ENCODE data around the gene ESPN.
"Not testable (repeated sequence)": the region's sequence is repeated elsewhere in the genome, so short reads cannot be mapped to it uniquely, and the experiment has no call there.

Gene ESPN

DNA sequence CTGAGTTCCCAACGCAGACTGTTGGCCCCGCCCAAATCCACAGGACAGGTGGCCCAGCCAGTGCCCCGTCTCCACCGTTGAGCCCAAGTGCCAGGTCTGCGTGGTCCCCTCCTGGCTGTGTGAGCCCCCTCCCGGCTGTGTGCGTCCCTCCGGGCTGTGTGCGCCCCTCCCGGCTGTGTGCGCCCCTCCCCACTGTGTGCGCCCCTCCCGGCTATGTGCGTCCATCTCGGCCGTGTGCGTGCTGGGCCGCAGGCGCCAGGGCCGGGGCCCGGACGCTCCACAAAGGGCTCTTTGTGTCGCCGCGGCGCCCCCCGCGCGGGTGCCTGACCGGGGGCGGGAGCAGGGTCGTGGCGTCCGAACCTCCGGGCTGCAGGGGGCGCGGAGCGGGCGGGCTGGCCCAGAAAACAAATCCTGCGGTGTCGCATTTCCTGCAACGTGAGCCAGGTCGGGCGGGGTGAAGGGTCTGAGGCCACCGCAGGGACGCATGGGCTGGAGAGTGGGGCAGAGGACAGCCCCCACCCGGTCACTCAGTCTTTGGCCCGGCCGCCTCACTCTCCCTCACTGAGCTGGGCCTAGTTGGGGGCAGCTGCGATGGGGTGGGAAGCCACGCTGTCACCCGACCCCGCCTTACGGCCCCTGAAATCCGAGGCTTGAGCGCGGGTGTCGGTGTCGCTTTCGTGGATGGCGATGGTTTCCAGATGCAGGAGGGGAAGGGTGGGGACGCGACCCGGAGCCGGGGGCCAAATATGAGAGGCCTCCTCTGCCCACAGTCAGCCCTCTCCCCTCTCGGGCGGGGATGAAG, 22.6 kb downstream of the ESPN start:
- FAIRE-seq (no peak), DNase-seq (ENCODE audit: low spot score) (no peak)

DNA sequence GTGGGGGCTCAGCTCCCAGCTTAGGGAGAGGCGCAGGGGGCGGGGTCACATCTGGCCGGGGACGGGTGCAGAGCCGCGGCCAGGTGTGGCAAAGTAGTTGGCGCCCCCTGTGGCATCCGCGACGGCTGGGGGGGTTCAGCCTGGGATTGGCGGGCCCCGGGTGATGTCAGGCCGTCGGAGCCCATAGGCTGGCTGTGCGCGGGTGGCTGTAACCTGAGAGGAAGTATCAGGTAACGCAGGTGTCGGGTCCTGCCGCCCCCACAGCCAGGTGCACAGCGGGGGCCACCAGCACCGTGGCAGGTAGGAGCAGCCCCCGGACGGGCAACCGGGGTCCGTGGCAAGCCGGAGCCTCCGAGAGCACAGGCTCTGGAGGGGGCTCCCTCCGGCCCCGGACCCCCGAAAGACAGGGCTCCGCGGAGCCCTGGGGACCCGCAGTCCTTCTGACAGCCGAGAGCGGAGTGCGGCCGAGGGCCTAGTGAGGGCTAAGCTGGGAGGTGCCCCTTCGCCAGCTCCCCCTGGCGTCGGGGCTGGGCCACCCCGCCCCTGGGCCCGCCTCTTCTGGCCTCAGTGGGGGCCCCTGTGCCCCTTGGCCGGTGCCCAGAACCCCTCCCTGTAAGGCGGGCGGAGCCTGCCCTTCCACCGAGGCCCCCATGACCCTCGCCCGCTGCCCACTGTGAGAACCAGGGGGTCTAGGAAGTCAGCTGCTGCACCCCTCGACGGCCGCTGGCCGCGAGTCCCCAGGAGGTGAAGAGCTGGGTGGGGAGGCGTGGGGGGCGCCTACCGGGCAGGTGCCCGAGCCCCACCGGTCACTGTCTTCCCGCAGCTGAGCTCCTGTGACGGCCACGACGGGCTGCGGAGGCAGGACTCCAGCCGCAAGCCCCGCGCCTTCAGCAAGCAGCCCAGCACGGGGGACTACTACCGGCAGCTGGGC, 23.5 kb downstream of the ESPN start:
- DNase-seq (ENCODE audit: low spot score) (no peak), FAIRE-seq (no peak)

DNA sequence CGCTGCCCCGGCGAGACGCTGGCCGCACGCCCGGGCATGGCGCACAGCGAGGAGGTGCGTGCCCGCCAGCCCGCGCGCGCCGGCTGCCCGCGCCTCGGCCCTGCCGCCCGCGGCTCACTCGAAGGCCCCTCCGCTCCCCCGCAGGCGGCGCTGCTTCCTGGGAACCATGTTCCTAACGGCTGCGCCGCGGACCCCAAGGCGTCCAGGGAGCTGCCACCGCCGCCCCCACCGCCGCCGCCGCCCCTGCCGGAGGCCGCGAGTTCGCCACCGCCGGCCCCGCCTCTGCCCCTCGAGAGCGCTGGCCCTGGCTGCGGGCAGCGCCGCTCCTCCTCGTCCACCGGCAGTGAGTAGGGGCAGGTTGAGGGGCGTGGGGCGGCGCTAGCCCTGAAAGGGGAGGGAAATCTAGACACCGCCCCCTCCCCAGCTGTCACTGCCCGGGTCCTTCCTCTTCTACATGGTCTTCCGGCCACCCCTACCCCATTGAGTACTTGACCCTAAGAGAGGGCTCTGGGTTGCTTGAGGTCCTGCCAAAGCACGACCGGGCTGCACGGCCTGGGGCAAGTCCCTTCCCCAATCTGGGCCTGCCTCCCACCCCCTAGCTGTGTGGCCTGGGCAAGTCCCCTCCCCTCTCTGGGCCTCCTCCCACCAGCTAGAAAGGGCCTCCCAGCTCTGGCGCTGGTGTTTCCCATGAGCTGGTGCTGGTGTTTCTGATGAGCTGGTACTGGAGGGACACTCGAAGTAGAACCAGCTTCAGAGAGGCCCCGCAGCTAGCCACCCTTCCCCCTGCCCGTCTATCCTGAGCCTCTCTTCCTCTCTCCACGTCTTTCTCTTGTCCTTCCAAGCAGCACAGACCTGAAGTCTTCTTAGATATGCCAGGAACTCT, 24.4 kb downstream of the ESPN start:
- DNase-seq (ENCODE audit: low spot score) (no peak), FAIRE-seq (no peak)

DNA sequence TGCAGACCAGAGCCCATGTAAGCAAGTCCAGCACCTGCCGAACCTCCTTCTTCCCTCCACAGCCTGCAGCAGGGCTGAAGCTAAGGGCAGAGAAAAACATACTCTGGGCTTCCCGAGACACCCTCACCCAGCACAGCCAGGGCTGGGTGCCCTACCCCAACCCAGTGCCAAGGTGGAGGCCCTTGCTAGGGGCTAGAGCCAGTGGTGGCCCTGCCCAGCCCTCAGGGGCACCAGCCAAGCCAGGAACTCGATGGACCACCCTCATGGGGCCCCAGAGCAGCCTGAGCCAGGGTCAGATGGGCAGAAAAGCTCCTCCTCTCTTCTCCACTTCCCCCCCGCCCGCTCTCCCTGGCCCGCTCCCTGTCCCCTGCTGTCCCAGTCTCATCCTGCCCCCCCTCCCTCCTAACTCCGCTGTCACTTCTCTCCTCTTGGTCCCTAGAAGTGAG, 25.5 kb downstream of the ESPN start:
- no peak for FAIRE-seq
- DNase-seq (ENCODE audit: low spot score), result no peak

DNA sequence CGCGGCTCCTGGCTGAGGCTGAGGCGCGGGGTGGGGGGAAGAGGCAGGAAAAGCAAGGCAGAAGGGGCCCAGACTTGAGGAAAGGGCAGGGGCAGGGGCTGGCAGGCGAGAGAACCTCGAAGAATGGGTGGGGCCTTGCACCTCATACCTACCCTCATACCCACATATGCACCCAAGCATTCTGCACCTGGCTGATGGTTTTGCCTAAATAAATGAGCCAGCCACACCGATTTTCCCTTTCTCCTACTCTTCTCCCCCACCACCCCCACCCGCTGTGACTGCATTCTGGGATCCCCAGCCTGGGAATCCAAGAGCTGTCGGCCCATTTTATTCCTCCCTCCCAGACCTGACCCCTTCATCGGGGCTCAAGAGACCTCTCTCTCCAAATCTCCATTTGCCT, 25.9 kb downstream of the ESPN start:
- not testable (repeated sequence) for DNase-seq (ENCODE audit: low spot score); FAIRE-seq

DNA sequence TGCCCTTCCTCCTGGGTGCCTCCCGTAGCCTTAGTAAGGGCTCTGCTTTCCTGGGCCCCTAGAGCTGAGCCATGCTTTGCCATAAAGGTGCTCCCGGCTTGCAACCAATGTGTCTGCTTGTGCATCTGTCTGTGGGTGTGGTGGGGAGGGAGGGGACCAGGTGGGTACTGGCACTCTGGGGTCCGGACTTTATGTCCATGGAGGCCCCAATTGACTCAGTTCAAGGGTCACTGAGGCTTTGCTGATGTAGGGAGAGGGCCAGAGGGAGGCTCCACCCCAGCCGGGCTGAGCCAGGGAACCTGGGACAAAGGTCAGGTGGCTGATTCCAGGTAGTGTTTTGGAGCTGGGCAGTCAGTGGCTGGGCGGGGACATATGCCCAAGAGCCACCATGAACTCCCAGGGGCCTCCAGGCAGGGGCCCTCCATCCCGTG, 26.4 kb downstream of the ESPN start:
- DNase-seq (ENCODE audit: low spot score), result no peak
- no peak for FAIRE-seq

DNA sequence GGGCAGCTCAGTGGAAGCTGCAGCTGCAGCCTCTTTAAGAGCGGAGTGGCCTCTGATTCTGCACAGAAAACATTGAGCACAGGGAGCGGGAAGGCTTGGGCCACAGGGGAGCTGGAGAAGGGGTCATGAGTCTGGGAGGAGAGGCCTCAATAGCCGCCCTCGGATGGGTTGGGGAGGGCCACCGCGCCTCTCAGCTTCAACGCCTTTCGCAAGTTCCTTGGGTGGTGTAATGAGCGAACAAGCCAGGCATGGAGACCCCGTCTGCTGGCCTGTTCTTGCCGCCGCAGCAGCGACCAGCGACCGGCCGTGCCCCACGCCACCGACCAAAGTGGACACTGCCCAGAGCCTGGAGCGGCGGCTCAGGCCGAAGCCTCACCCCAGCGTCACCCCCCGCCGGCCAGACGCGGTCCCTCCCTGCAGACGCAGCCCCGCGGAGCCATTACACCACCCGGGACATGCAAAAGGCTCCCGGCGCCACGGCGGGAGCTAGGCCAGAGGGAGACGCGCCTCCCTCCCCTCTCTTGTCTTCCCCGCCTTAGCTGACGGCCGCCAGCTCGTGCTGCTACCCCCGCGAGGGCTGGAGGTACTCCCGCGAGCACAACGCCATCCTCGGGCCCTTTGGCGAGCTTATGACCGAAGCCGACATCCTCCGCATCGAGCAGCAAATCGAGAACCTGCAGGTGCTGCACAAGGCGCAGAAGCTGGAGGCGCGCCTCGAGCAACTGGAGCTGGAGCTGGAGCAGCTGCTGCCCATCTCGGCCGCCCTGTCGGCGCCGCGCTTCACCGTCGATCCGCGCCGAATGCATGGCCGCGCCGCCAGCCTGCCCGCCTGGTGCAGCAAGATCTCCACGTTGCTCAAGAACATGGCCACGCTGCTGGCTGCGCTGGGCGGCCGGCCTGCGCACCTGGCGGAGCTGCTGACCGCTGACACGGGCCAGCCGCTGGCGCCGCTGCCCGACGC, 29.6 kb downstream of the ESPN start:
- DNase-seq (ENCODE audit: low spot score); FAIRE-seq: not testable (repeated sequence)

DNA sequence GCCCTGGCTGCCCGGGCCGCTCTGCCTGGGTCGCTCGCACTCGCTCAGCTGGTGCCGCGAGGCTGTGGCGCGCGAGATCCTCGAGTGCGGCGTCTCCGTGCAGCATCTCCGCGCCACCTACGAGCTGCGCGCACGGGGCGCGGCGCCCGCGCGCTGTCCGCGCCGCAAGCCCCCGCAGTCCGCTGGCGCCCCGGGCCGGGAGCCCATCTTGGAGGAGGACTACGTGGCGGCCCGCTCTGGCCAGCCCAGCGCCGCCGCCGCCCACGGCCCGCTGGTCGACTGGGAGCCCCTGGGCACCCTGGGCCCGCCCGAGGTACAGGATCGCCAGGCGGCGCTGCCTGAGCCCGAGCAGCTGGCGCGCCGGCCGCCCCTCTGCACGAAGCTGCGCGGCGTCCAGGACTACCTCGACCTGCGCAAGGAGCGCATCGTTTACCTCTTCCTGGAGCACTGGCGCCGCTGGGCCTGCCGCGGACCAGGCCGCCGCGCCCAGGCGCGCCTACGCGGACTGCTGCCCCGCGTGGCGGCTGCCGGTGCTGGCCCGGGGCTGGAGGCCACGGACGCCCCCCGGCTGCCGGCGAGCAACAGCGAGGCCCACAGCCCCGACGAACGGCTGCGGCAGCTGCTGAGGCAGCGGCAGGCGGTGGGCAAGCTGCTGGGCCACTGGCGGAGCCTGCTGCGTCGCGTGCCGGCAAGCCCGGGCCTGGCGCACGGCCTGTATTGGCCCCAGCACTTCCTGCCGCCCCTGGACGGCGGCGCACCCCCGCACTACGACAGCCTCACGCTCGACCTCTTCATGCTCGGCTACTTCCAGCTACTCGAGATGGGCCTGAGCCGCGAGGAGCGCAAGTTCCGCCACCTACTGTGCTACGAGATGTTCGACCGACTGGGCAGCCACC, 30.5 kb downstream of the ESPN start:
- DNase-seq (ENCODE audit: low spot score) (no peak), FAIRE-seq (no peak)

DNA sequence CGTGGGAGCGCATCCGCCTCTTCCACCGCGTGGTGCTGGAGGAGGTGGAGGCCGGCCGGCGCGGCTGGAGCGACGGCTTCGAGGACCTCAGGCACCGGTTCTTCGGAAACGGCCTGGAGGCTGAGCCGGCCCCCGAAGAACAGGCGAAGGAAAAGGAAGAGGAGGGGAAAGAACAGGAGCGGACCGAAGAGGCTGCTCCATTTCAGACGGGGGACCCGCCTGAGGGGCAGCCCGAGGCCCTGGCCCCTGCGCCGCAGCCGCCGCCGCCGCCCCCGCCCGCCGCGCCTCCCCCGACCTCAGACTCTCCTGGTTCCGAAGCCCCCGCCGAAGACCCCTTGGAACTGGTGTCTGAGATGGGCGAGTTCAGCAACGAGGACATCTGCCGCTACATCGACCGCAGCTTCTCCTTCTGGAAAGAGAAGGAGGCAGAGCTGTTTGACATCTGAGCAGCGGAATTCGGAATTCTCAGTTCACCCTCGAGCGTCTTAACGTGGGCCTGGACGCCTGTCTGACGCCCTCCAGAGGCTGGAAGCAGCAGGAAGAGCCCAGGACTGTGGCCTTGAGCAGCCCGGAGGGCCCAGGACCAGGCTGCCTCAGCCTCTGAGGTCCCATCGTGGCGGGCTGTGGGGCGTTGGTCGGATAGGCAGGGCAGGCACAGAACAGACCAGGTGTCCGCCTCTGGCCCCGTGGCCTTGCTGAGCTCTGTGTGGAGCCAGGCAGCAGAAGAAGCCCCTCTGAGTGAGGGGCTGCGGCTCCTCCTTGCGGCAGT, 31.4 kb downstream of the ESPN start:
- FAIRE-seq; DNase-seq (ENCODE audit: low spot score): not testable (repeated sequence)

DNA sequence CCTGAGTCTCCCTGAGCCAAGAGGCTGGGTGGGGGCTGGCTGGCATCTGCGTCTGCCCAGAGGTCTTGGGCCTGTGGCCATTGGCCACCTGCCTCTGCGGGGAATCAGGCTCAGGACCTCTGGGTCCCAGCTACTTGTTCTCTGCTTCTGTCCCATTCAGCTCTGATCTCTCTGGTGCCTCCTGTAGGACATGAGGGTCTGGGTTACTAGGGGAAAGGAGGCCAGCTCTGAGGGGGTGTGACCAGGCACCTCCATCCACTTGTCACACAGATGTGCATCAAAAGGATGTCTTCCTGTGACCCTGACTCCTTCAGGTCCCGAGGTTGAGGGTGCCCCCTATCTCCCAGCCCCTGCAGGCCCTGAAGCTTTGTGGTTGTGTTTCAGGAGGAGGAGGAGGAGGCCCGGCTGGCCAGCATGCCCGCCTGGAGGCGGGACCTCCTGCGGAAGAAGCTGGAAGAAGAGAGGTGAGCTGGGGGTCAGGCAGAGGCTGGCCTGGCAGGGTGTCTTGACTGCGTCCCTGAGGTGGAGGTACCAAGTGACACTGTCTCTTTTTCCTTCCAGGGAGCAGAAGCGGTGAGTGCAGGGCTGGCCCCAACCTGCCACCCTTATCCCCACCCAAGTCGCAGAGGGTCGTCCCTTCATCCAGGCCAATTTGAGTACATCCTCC, 32.4 kb downstream of the ESPN start:
- FAIRE-seq (no peak), DNase-seq (ENCODE audit: low spot score) (no peak)

DNA sequence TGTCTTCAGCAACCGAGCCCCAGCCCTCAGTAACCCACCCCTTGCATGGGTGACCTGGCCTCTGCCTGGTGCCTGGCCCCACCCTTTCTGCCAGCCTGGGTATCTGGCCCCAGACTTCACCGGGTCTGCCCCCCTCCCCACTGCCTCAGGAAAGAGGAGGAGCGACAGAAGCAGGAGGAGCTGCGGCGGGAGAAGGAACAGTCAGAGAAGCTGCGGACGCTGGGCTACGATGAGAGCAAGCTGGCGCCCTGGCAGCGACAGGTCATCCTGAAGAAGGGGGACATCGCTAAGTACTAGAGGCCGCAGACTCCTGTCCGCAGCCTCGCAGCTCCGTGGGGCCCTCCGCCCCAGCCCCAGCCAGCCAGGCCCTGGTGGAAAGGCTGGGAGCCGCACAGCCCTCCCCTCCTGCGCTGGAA, 35.3 kb downstream of the ESPN start:
- DNase-seq (ENCODE audit: low spot score) (no peak), FAIRE-seq (no peak)

DNA sequence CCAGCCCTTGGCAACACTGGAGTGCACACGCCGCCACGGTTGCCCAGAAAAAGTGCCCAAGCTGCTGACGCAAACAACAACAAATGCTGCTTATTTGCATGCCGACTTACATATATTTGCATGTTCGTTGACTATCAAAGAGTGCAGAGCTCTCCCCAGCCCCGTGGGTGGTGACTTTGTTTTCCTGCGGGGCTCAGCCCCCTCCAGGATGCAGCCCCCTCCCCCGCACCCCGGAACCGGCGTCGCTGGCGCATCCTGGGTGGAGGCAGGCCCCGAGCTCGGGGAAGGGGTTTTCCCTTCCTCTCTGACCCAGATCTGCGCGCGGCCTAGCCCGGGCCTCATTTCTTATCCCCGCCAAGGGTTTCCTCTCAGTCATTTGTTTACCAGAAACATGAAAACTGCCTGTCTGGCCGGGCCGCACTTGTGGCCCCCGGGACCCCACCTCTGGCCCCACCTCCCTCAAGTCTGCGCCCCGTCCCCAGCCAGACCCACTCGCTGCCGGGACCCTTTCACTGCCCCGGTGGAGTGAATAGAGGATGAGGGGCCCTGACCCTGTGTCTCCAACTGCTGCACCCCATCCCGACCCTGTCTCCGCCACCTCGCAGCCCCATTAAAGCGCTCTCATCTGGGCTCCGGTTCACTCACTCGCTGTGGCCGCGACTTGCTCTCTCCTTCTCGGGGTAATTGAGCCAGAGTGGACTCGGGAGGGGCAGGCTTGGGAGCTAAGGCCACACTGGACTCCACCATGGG, 35.9 kb downstream of the ESPN start:
- FAIRE-seq, result no peak
- DNase-seq (ENCODE audit: low spot score), result no peak

DNA sequence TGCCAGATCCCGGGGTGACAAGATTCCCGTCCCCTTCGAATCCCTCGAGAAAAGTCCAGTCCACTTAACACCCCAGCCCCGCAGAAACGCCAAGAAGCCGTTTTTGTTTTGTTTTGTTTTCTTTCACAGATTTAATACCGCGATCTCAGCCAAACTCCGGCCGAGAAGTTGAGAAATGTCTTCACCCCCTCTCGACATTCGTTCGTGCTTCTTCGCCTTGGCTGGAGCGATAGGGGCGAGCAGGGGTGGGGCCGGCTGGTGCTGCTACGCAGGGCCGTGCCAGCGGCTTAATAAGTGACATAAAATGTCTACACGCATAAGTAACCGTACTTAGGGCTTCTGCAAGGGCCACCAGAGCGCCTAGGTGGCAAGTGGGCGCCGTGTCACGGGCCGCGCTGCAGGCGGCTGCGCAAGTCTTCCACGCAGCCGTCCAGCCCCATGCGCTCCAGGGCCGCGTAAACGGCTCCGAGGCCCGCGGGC, 36.5 kb downstream of the ESPN start:
- FAIRE-seq (no peak), DNase-seq (ENCODE audit: low spot score) (no peak)

DNA sequence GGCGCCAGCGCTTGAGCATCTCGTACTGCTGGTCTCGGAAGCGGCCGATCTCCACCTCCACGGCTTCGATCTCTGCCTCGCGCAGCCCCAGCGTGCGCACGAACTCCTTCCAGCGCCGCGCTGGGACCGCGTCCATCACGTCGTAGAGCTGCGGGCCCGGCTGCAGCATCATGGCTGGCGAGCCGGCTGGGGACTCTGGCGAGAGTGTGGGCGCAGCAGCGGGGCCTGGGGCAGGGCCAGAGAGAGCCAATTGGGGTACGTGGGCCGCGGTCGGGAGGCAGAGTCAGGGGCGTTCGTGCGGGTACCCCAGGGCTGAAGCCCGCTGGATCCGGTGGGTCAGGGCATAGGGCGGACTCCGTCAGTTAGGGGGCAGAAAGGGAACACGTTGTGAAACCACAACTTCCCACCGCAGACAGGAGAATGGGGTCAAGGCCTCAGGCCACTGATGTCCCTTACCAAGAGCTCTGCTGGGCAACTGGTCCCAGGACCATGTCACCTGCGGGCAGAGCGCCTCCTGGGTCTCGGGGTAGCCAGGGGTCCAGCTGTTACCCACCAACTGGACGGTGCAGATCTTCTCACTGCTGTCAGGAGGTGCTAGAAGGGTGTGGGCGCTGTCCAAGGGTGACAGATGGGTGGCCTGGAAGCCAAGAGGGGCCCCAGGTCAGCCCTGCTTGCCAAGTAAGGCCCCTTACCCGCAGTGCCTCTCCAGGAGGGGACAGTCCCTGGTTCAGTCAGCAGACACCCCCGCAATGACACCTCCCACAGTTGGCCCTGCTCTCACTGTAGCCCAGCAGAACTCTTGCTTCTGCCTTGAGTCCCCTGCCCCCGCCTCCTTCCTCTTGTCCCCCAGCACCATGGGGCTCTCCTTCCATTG, 37.2 kb downstream of the ESPN start:
- DNase-seq (ENCODE audit: low spot score), result no peak
- FAIRE-seq, result no peak

DNA sequence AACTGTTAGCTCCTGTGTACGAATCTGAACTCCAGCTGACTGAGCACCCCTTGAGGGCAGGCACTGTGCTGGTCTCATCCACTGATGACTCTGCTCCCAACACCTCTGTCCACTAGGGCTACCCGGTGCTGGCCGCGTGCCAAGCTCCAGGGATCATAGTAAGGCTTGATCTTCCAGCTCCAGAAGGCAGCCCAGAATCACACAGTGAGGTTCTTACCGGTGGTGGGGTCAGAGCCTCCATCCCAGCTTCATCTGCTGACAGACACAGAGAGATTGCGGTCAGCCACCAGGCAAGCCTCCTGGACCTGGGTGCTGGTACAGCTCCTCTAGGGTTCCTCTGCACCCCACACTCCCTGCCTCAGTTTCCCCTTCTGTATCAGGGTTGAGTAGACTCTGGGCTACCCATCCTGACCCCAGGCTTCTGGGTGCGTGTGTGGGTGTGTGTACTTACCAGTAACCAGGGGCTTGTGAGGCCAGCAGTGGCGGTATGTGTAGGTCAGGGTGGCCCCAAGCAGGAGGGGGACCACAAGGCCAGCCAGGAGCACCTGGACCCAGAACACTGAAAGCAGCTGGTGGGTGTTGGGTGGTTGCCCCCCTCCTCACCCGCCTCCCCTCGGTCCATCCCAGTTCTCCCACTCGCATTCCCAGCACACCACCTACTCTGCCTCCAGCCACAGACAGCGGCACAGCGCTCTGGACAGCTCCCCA, 38.0 kb downstream of the ESPN start:
- DNase-seq (ENCODE audit: low spot score) (no peak), FAIRE-seq (no peak)

DNA sequence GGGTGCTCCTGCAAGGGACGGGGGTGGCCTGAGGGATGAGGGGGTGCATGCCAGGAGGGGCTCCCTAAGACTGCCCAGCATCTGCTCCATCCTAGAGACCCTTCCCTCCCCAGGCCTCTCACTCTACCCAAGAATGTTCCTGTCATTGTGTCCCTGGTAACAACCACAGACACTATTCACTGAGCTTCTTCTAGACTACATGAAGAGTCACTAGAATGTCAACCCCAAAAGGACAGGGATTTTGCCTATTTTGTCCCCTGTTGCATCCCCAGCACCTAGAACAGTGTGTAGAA, 38.5 kb downstream of the ESPN start:
- no peak for FAIRE-seq

More for the DNA sequence above, 38.5 kb downstream of the ESPN start:
- no peak for DNase-seq (ENCODE audit: low spot score)
